ENCODE measurements around the gene CCDC43. TPM values are rescaled to one million over a fixed set of nuclear protein-coding genes. Genes with fewer than 3 reads are reported as not detected.
"Not testable (repeated sequence)": the region's sequence is repeated elsewhere in the genome, so short reads cannot be mapped to it uniquely, and the experiment has no call there.

The CCDC43 gene
- total RNA-seq, 1 donor from 2014 or later: 15.5 TPM

- no peak for DNase-seq (ENCODE audit: extremely low spot score in 2 of 2)
- H3K36me3 ChIP-seq: peaks cover 0 to 6% of the 10 kb centered on the region in 2 donors
- TF ChIP-seq CTCF (IDR thresholded peaks at IDR 0.05) (no peak), POLR2A (IDR thresholded peaks at IDR 0.05) (no peak)
- H3K4me3 ChIP-seq: no peak overlapping the region
- no peaks in the 10 kb centered on the region for H3K27me3 ChIP-seq
- no peaks in the 10 kb centered on the region for H3K4me1 ChIP-seq
- no peaks in the 10 kb centered on the region for H3K9me3 ChIP-seq
- no peak overlapping the region for H3K27ac ChIP-seq
- intact Hi-C loops (cut with DNase I): no loop called here
Observed at GRCh38 chr17:44722254-44722653, 32.7 kb upstream of the CCDC43 start.

GRCh38 chr17:44719444-44719843 lies 29.9 kb upstream of the CCDC43 start:
- Histone ChIP-seq H3K36me3 (peaks cover 0 to 3% of the 10 kb centered on the region in 2 donors), H3K4me1 (no peaks in the 10 kb centered on the region), H3K4me3 (no peak overlapping the region), H3K9me3 (no peaks in the 10 kb centered on the region), H3K27me3 (no peaks in the 10 kb centered on the region), H3K27ac (no peak overlapping the region)
- DNase-seq (ENCODE audit: extremely low spot score in 2 of 2): no peak
- TF ChIP-seq POLR2A (IDR thresholded peaks at IDR 0.05) (no peak), POLR2AphosphoS5 (IDR thresholded peaks at IDR 0.05; ENCODE audit: insufficient read depth in 1 of 2, low read depth in 1 of 2) (no peak), CTCF (IDR thresholded peaks at IDR 0.05) (no peak)
- intact Hi-C loops (cut with DNase I): no loop called here

GRCh38 chr17:44708401-44709263 lies 19.1 kb upstream of the CCDC43 start, which contains the start of gene DBF4B:
DBF4B (plus strand) TSS chr17:44708665; CDS start chr17:44708821, 156 bp downstream.
- Histone ChIP-seq H3K4me3 (peak within 1 kb of the TSS; percentile 47 to 64), H3K4me1 (peaks cover 18% of the 10 kb centered on the region), H3K27me3 (no peaks in the 10 kb centered on the region), H3K9me3 (no peaks in the 10 kb centered on the region), H3K36me3 (no peaks in the 10 kb centered on the region), H3K27ac (peak within 1 kb of the TSS; percentile 60)
- TF ChIP-seq POLR2A (IDR thresholded peaks at IDR 0.05) (no peak), POLR2AphosphoS5 (IDR thresholded peaks at IDR 0.05; ENCODE audit: insufficient read depth in 1 of 2, low read depth in 1 of 2) (peak in 1 of 2 donors; percentile 99), CTCF (IDR thresholded peaks at IDR 0.05) (no peak)
- intact Hi-C loops (cut with DNase I): no loop called here
- no peak for DNase-seq (ENCODE audit: extremely low spot score in 2 of 2)

GRCh38 chr17:44707755-44708400 lies 18.3 kb upstream of the CCDC43 start:
- no peaks in the 10 kb centered on the region for H3K9me3 ChIP-seq
- no peaks in the 10 kb centered on the region for H3K36me3 ChIP-seq
- H3K27ac ChIP-seq: peak overlapping the region; percentile 60
- no peak for DNase-seq (ENCODE audit: extremely low spot score in 2 of 2)
- peak overlapping the region; percentile 47 to 64 for H3K4me3 ChIP-seq
- TF ChIP-seq POLR2AphosphoS5 (IDR thresholded peaks at IDR 0.05; ENCODE audit: insufficient read depth in 1 of 2, low read depth in 1 of 2) (no peak), POLR2A (IDR thresholded peaks at IDR 0.05) (no peak), CTCF (IDR thresholded peaks at IDR 0.05) (no peak)
- intact Hi-C loops (cut with DNase I): no loop called here
- no peaks in the 10 kb centered on the region for H3K27me3 ChIP-seq
- H3K4me1 ChIP-seq: peaks cover 18% of the 10 kb centered on the region

GRCh38 chr17:44700288-44700687 lies 10.7 kb upstream of the CCDC43 start:
- H3K36me3 ChIP-seq; H3K27me3 ChIP-seq; intact Hi-C loops (cut with DNase I); H3K9me3 ChIP-seq; H3K4me3 ChIP-seq; H3K27ac ChIP-seq; DNase-seq (ENCODE audit: extremely low spot score in 2 of 2); H3K4me1 ChIP-seq: not testable (repeated sequence)
